ENCODE results near the gene DLG2. TPM values are rescaled to one million over a fixed set of nuclear protein-coding genes. Genes with fewer than 3 reads are reported as not detected.

Gene DLG2
- polyA plus RNA-seq, 6 donors from 2014 or later, result 0.93 to 2.4 (median 1.3) TPM

GRCh38 chr11:84264066-84264465 lies 1363.1 kb downstream of the DLG2 start:
- no peak for DNase-seq
- Mint-ChIP-seq H3K9me3 (peaks cover 0 to 13% (median 0%) of the 10 kb centered on the region in 7 donors), H3K36me3 (no peaks in the 10 kb centered on the region), H3K4me3 (no peak overlapping the region), H3K27me3 (no peaks in the 10 kb centered on the region), H3K4me1 (no peaks in the 10 kb centered on the region), H3K27ac (no peak overlapping the region)
- ATAC-seq (ENCODE audit: low read depth in 2 of 2), result no peak

GRCh38 chr11:84261707-84262106 lies 1365.4 kb downstream of the DLG2 start:
- peaks cover 0 to 4% (median 0%) of the 10 kb centered on the region in 7 donors for H3K9me3 Mint-ChIP-seq
- H3K27me3 Mint-ChIP-seq, result no peaks in the 10 kb centered on the region
- DNase-seq (no peak), ATAC-seq (ENCODE audit: low read depth in 2 of 2) (no peak)
- no peaks in the 10 kb centered on the region for H3K36me3 Mint-ChIP-seq
- H3K27ac Mint-ChIP-seq, result no peak overlapping the region
- H3K4me3 Mint-ChIP-seq, result no peak overlapping the region
- H3K4me1 Mint-ChIP-seq, result no peaks in the 10 kb centered on the region

- Mint-ChIP-seq H3K36me3 (no peaks in the 10 kb centered on the region), H3K9me3 (peaks cover 0 to 4% (median 0%) of the 10 kb centered on the region in 7 donors), H3K4me1 (no peaks in the 10 kb centered on the region), H3K27ac (no peak overlapping the region), H3K4me3 (no peak overlapping the region), H3K27me3 (no peaks in the 10 kb centered on the region)
- no peak for DNase-seq
- no peak for ATAC-seq (ENCODE audit: low read depth in 2 of 2)
Observed at GRCh38 chr11:84260862-84261261, 1366.3 kb downstream of the DLG2 start.

- ATAC-seq (ENCODE audit: low read depth in 2 of 2) (no peak), DNase-seq (no peak)
- Mint-ChIP-seq H3K4me1 (no peaks in the 10 kb centered on the region), H3K36me3 (no peaks in the 10 kb centered on the region), H3K27me3 (no peaks in the 10 kb centered on the region), H3K9me3 (peaks cover 0 to 4% (median 0%) of the 10 kb centered on the region in 7 donors), H3K27ac (no peak overlapping the region), H3K4me3 (no peak overlapping the region)
Observed at GRCh38 chr11:84256618-84257017, 1370.5 kb downstream of the DLG2 start.

- Mint-ChIP-seq H3K9me3 (peaks cover 0 to under 1% (median 0%) of the 10 kb centered on the region in 7 donors), H3K4me1 (no peaks in the 10 kb centered on the region), H3K4me3 (no peak overlapping the region), H3K36me3 (no peaks in the 10 kb centered on the region), H3K27me3 (no peaks in the 10 kb centered on the region), H3K27ac (no peak overlapping the region)
- no peak for ATAC-seq (ENCODE audit: low read depth in 2 of 2)
- no peak for DNase-seq
Observed at GRCh38 chr11:84255483-84255882, 1371.7 kb downstream of the DLG2 start.

GRCh38 chr11:84250834-84251613 lies 1376.1 kb downstream of the DLG2 start:
- no peaks in the 10 kb centered on the region for H3K27me3 Mint-ChIP-seq
- ATAC-seq (ENCODE audit: low read depth in 2 of 2) (no peak), DNase-seq (no peak)
- H3K36me3 Mint-ChIP-seq, result no peaks in the 10 kb centered on the region
- H3K4me3 Mint-ChIP-seq, result no peak overlapping the region
- no peak overlapping the region for H3K27ac Mint-ChIP-seq
- H3K4me1 Mint-ChIP-seq, result no peaks in the 10 kb centered on the region
- peaks cover 0 to 2% (median 0%) of the 10 kb centered on the region in 7 donors for H3K9me3 Mint-ChIP-seq

- H3K27ac Mint-ChIP-seq, result no peak overlapping the region
- no peaks in the 10 kb centered on the region for H3K4me1 Mint-ChIP-seq
- peaks cover 0 to 2% (median 0%) of the 10 kb centered on the region in 7 donors for H3K9me3 Mint-ChIP-seq
- H3K36me3 Mint-ChIP-seq, result no peaks in the 10 kb centered on the region
- no peak for ATAC-seq (ENCODE audit: low read depth in 2 of 2)
- DNase-seq, result no peak
- H3K27me3 Mint-ChIP-seq, result no peaks in the 10 kb centered on the region
- H3K4me3 Mint-ChIP-seq, result no peak overlapping the region
Observed at GRCh38 chr11:84249344-84250135, 1377.6 kb downstream of the DLG2 start.

GRCh38 chr11:84247926-84248325 lies 1379.2 kb downstream of the DLG2 start:
- Mint-ChIP-seq H3K27me3 (no peaks in the 10 kb centered on the region), H3K27ac (no peak overlapping the region), H3K4me3 (no peak overlapping the region), H3K4me1 (no peaks in the 10 kb centered on the region), H3K36me3 (no peaks in the 10 kb centered on the region), H3K9me3 (peaks cover 0 to 2% (median 0%) of the 10 kb centered on the region in 7 donors)
- ATAC-seq (ENCODE audit: low read depth in 2 of 2), result no peak
- no peak for DNase-seq

- H3K4me1 Mint-ChIP-seq, result no peaks in the 10 kb centered on the region
- ATAC-seq (ENCODE audit: low read depth in 2 of 2) (no peak), DNase-seq (no peak)
- no peak overlapping the region for H3K27ac Mint-ChIP-seq
- H3K4me3 Mint-ChIP-seq, result no peak overlapping the region
- H3K36me3 Mint-ChIP-seq, result no peaks in the 10 kb centered on the region
- peaks cover 0 to 2% (median 0%) of the 10 kb centered on the region in 7 donors for H3K9me3 Mint-ChIP-seq
- no peaks in the 10 kb centered on the region for H3K27me3 Mint-ChIP-seq
Observed at GRCh38 chr11:84247129-84247528, 1380.0 kb downstream of the DLG2 start.

GRCh38 chr11:84243629-84244263 lies 1383.4 kb downstream of the DLG2 start:
- H3K27ac Mint-ChIP-seq, result no peak overlapping the region
- no peaks in the 10 kb centered on the region for H3K36me3 Mint-ChIP-seq
- H3K4me1 Mint-ChIP-seq, result no peaks in the 10 kb centered on the region
- no peak for ATAC-seq (ENCODE audit: low read depth in 2 of 2)
- no peak for DNase-seq
- H3K27me3 Mint-ChIP-seq, result peaks cover 0 to 4% (median 0%) of the 10 kb centered on the region in 3 donors
- H3K9me3 Mint-ChIP-seq, result peaks cover 0 to 2% (median 0%) of the 10 kb centered on the region in 7 donors
- H3K4me3 Mint-ChIP-seq, result no peak overlapping the region

- no peaks in the 10 kb centered on the region for H3K36me3 Mint-ChIP-seq
Observed at GRCh38 chr11:84241343-84242131, 1385.6 kb downstream of the DLG2 start.

GRCh38 chr11:84240847-84241246 lies 1386.3 kb downstream of the DLG2 start:
- Mint-ChIP-seq H3K27me3 (peaks cover 0 to 4% (median 0%) of the 10 kb centered on the region in 3 donors), H3K4me3 (no peak overlapping the region), H3K9me3 (peaks cover 0 to 2% (median 0%) of the 10 kb centered on the region in 7 donors), H3K27ac (no peak overlapping the region), H3K36me3 (no peaks in the 10 kb centered on the region), H3K4me1 (no peaks in the 10 kb centered on the region)
- ATAC-seq (ENCODE audit: low read depth in 2 of 2) (no peak), DNase-seq (no peak)

More at GRCh38 chr11:84241343-84242131, 1385.6 kb downstream of the DLG2 start:
- DNase-seq, result no peak
- peaks cover 0 to 4% (median 0%) of the 10 kb centered on the region in 3 donors for H3K27me3 Mint-ChIP-seq
- no peaks in the 10 kb centered on the region for H3K4me1 Mint-ChIP-seq
- H3K4me3 Mint-ChIP-seq, result no peak overlapping the region
- H3K27ac Mint-ChIP-seq, result no peak overlapping the region
- no peak for ATAC-seq (ENCODE audit: low read depth in 2 of 2)
- H3K9me3 Mint-ChIP-seq, result peaks cover 0 to 2% (median 0%) of the 10 kb centered on the region in 7 donors

GRCh38 chr11:84236436-84236835 lies 1390.7 kb downstream of the DLG2 start:
- H3K4me1 Mint-ChIP-seq, result no peaks in the 10 kb centered on the region
- no peak for ATAC-seq (ENCODE audit: low read depth in 2 of 2)
- H3K4me3 Mint-ChIP-seq, result no peak overlapping the region
- peaks cover 0 to 4% (median 0%) of the 10 kb centered on the region in 3 donors for H3K27me3 Mint-ChIP-seq
- DNase-seq, result no peak
- H3K36me3 Mint-ChIP-seq, result no peaks in the 10 kb centered on the region
- peaks cover 0 to 5% (median 3%) of the 10 kb centered on the region in 7 donors for H3K9me3 Mint-ChIP-seq
- H3K27ac Mint-ChIP-seq, result no peak overlapping the region
